ENCODE measurements around the gene NIPAL1.

GRCh38 chr4:48016141-48017107, at the start of gene NIPAL1, which contains the start of gene CNGA1:
- TF ChIP-seq CTCF (IDR thresholded peaks at IDR 0.05; ENCODE audit: insufficient read depth, low read depth, low read length) (peak; percentile 28), EZH2 (IDR thresholded peaks at IDR 0.05; ENCODE audit: insufficient read depth, low read length) (no peak)

All from astrocyte (in vitro differentiated cells and primary cell).